Measurements from ENCODE around the gene MMS22L. TPM values are rescaled to one million over a fixed set of nuclear protein-coding genes. Genes with fewer than 3 reads are reported as not detected.

MMS22L gene
- total RNA-seq, 1 donor from 2014 or later: 8.8 TPM

- intact Hi-C loops (cut with DNase I): no loop called here
These were observed 7.2 kb downstream of the MMS22L start for GRCh38 chr6:97275804-97276203.

GRCh38 chr6:97269821-97270220 is 13.2 kb downstream of the MMS22L start:
- DNase-seq: no peak
- no peak overlapping the region for H3K27ac ChIP-seq
- intact Hi-C loops (cut with DNase I): no loop called here
- no peaks in the 10 kb centered on the region for H3K9me3 ChIP-seq
- no peaks in the 10 kb centered on the region for H3K27me3 ChIP-seq (ENCODE audit: low read depth)
- H3K4me3 ChIP-seq: no peak overlapping the region
- no peak for ATAC-seq
- peaks cover 41% of the 10 kb centered on the region for H3K36me3 ChIP-seq
- H3K4me1 ChIP-seq: no peaks in the 10 kb centered on the region
- TF ChIP-seq CTCF (IDR thresholded peaks at IDR 0.05): no peak

More at GRCh38 chr6:97275804-97276203, 7.2 kb downstream of the MMS22L start:
- TF ChIP-seq CTCF (IDR thresholded peaks at IDR 0.05): no peak
- H3K4me3 ChIP-seq: no peak overlapping the region
- H3K27ac ChIP-seq: no peak overlapping the region
- H3K4me1 ChIP-seq: no peaks in the 10 kb centered on the region
- H3K27me3 ChIP-seq (ENCODE audit: low read depth): no peaks in the 10 kb centered on the region
- ATAC-seq (no peak), DNase-seq (no peak)
- H3K9me3 ChIP-seq: no peaks in the 10 kb centered on the region
- peaks cover 27% of the 10 kb centered on the region for H3K36me3 ChIP-seq

GRCh38 chr6:97262676-97263075 is 20.3 kb downstream of the MMS22L start:
- no peak for ATAC-seq
- H3K27ac ChIP-seq: no peak overlapping the region
- H3K4me3 ChIP-seq: no peak overlapping the region

GRCh38 chr6:97246842-97247241 is 36.2 kb downstream of the MMS22L start:
- H3K4me3 ChIP-seq: no peak overlapping the region
- H3K27ac ChIP-seq: no peak overlapping the region
- DNase-seq: no peak
- H3K9me3 ChIP-seq: no peaks in the 10 kb centered on the region
- no peak for TF ChIP-seq CTCF (IDR thresholded peaks at IDR 0.05)
- peaks cover 5% of the 10 kb centered on the region for H3K36me3 ChIP-seq
- intact Hi-C loops (cut with DNase I): no loop called here
- no peak for ATAC-seq
- no peaks in the 10 kb centered on the region for H3K27me3 ChIP-seq (ENCODE audit: low read depth)
- H3K4me1 ChIP-seq: no peaks in the 10 kb centered on the region

More at GRCh38 chr6:97262676-97263075, 20.3 kb downstream of the MMS22L start:
- peaks cover 32% of the 10 kb centered on the region for H3K36me3 ChIP-seq
- no peaks in the 10 kb centered on the region for H3K4me1 ChIP-seq
- no peaks in the 10 kb centered on the region for H3K9me3 ChIP-seq
- no peak for TF ChIP-seq CTCF (IDR thresholded peaks at IDR 0.05)
- H3K27me3 ChIP-seq (ENCODE audit: low read depth): no peaks in the 10 kb centered on the region
- no peak for DNase-seq
- intact Hi-C loops (cut with DNase I): no loop called here

- no peak for ATAC-seq
- no peaks in the 10 kb centered on the region for H3K27me3 ChIP-seq (ENCODE audit: low read depth)
These were observed 42.8 kb downstream of the MMS22L start for GRCh38 chr6:97240222-97240621.

More at GRCh38 chr6:97240222-97240621, 42.8 kb downstream of the MMS22L start:
- DNase-seq: no peak
- no peaks in the 10 kb centered on the region for H3K4me1 ChIP-seq
- H3K4me3 ChIP-seq: no peak overlapping the region
- H3K27ac ChIP-seq: no peak overlapping the region
- intact Hi-C loops (cut with DNase I): no loop called here
- H3K36me3 ChIP-seq: peaks cover 5% of the 10 kb centered on the region
- TF ChIP-seq CTCF (IDR thresholded peaks at IDR 0.05): no peak
- H3K9me3 ChIP-seq: no peaks in the 10 kb centered on the region

Data from lower lobe of right lung (tissue), 2 donors.